HG02588 (cell line): ENCODE results near the gene NHEJ1.

ENCODE experiments used
- ATAC-seq: cut with Tn5 transposase; IDR thresholded peaks from one replicate; pipeline ENCODE4 v1.9.1; 2021; ENCODE audit warnings: mild to moderate bottlenecking, moderate library complexity; ENCODE audit not compliant: unreplicated experiment

Gene NHEJ1

DNA sequence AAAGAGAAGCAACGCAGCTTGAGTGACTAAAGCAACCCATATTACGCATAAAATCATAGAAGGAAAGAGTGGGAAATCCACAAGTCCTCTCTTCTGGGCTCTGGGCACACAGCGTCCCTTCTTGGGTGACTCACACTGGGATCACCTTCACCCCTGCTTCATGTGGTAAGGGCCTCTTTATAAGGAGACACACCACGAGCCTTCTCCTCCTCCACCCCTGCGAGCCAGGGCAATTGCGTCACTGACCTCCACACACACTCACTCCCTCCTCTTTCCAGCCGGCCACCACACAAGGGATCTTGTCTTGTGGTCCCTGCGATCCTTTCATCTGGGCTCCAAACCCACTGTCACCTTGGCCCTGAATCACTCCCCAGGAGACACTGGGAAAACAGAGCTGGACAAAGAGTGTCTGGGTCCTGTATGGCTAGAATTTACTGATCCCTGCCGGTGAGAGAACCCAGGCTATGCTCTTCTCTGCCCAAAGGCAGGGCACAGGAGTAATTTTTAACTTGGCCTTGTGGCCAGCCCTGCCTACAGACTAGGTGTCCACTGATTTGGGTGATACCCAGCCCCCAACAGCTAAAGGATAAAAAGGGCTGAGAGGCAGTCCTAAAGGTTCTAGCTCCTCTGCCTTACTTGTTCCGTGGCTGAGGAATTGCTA is 35.3 kb downstream of the NHEJ1 start:
- ATAC-seq, result no peak

DNA sequence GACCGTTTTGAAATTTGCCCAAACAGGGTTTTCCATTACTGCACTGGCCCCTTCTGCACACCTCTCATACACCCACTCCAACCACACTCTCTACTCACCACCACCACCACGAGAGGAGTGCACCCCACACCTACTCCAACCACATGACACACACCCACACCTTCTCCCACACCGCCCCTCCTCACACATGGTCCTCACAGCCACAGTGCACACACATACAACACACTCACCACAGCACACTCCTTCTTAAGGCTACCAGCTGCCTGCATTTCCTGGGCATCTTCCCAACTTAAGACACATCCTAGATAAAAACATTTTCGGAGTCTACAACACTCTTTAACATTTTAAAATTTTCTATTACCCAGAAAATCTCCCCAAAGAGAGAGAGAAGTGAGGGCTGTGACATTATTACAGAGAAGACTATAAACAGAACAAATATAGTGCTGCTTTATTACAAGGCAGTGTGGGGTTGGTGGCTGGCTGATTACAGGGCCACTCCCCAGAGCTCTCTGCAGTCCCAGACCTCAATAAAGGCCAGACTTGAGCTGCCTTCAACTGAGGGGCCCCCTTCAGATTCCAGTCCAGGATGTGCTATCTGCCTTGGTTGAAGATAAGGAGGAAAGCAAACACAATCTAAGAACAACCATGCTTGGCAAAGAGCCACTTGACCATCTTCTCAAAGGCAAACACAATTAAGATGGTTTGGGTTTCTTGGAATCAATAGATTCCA is 36.1 kb downstream of the NHEJ1 start:
- ATAC-seq, result no peak

DNA sequence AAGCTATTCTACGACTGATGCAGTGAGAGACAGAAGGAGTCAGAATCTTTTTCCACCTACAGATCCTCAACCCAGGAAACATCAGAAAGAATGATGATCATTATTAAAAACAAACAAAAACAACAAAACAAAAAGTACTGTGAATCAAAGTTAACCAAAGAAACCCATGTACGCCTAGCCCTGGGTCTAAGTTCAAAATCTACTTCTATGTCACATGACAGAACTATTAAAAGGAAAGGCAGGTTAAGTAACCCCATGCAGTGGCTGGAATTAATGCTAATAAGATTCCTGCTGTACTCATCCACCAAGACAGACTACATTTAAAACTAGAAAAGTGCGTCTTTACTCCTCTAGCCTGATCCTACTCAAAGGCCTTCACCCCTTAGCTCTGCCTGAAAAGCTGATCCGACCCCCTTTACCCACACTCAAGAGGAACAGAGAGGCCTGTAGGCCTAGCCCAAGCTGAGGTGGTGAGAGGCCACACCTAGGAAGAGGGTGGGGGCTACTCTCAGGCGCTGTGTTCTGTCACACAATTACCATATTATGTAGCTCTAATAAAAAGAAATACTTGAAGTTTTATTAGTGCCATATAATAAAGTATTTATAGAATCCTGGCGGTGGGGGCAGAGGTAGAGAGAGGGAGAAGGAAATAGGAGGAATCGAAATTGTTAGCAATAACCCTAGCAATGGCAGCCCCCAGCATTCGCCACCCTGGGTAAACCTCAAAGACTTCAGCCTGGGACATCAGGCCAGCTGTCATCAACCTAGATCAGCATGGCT is 37.1 kb downstream of the NHEJ1 start:
- ATAC-seq, result no peak

DNA sequence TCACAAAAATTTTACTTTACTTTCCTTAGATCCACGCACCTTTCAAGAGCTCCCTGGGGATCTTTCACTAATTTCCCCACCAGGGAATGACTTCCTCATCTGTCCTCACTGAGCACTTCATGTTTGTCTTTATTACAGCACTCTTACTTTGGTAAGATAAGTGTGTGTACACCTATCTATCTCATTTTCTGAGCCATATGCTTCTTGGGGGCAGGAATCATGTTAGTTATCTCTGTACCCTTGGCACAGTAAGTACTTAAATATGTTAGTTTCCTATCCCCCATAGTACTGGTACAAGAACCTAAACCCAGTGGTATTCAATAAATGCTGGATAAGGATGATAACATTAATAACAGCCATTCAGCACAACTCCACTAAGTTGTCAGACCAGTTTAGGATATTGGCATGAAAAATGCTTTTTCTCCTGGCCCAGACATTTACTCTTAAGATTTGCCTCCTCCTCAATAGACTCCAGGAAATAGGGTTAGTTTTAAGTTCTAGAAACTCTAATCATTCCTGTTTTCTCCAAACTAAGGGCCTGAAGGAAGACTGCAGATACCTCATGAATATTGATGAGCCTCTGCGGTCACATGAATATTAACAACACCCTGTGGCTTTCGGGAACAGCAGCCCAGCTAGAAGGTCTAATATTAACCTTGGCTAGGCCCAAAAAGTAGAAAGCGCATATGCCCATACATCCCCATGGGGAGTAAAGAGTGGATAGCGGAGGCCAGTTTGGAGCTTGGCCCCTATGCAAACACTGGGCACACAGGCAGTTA is 38.2 kb downstream of the NHEJ1 start:
- no peak for ATAC-seq

DNA sequence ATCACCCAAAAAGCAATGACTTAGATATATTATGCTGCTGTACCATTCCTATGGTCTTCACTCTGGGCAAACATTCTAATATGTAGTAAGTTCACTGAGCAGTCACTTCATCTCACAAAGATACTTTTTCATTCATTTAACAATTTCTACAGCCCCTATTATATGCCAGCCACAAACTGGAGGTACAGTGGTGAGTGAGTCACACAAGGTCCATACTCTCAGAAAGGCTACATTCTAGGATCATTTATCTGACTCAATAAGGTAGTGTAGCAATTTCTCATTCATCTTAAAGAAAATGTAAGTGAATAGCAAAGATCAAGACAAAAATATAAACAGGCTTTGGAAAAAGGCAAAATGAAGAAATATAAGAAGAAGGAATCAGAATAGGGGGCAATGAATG is 40.5 kb downstream of the NHEJ1 start:
- ATAC-seq, result no peak

DNA sequence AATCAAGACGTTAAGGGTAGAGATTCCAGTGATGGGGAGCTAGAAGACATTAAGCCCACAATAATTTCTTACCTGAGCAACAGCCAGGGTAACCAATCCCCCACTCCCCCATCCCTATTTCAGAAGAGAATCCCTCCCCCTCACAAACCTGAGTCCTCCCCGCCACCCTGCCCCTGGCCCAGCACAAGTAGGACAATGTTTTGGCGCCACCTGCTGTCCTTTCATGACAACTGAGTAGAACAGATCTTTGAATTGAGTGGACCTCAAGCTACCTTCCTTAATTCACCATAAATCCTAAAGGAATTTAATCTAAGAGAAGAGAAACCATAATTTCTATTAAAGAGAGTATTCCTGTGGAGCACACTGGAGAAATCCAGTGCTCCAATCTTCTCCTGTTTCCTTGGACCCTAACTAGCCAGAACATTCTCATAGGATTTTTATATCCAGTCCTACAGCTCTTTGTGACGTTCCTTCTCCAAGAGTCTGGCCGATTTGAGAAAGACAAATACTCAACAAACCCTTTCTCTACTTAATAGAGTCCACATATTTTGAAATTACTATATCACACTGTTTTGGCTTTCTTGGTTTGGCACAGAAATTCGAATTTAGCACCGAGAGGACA is 41.1 kb downstream of the NHEJ1 start:
- no peak for ATAC-seq

DNA sequence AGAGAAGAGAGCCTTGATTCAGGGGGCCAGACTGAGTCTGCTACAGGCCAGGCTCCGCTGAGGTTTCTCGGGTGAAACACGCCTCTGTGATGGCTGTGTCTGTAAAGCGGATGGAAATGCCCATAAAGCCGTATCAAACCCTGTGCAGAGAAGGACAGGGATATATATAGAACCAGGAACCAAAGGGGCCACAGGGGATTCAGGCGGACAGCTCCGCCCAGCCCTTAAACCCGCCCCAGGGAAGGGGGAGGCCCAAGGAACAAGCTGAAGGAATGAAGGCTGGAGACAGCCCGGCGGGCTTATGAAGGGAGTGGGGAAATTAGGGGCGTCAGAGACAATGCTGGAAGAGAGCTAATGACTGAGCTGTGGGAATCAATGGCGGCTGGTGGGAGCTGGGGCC is 42.1 kb downstream of the NHEJ1 start:
- ATAC-seq, result no peak

DNA sequence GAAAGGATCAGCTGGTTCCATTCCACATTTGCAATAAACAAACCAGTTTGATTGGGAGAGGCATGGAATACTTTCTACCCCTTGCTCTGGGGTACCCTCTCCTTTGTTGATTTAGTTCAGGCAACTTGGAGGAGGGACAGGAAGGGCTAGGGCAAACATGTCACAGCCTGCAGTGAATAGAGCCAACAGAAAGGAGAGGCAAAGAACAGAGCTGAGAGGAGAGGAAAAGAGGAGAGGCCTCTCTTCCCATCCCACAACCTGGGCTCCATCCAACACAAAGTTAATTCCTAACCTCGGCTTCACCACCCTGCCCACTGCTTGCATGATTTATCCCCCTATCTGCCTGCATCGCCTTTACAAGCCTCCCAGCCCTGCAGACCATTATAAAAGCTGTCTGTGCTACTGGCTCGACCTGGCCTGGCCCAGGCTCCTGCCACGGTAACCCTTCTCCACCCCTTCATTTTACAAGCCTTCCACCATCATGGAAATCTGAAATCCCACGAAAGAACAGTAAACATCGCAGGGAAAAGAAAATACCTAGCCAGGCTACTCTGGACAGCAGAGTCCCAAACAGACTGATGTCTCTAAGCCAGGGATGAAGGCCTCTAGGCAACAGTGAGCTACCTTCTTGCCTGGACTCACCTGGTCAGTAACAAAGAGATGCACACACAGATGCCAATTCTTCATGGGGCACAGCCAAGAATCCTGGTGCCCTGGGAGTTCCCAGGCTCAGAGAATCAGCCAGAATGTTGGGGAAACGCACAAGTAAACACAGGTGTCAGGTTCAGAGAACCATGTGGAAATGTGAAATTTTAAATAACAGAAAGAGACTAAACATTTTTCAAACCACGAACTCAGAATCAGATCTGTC is 43.6 kb downstream of the NHEJ1 start:
- ATAC-seq, result no peak

DNA sequence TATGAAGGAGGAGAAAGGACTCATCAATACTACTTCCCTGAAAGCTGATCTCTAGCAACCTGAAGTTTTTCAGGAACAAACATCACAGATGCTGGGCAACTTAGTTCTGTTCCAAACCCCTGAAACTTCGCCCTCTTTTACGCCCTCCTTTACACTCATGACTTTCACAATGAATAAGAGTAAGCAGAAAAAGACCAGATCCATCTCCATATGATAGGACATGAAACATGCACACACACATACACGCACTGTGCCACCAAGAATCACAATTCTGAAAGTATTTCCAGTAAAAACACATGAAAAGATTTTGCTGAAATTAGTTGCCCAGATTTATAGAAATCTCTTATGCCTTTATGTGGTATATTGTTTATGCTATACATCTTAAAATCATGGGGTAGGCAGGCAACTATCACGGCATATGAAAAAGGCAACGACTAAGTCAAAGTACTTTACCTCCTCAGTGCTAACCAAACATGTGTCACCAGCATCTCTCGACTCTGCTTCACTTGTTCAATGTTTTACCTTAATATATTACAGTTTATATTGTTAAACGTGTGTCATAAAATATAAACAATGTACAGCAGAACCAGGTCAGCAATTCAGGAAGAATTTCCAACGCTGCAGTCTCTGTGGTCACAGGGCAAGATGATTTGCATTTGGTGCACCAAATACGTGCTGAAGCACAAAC is 47.8 kb downstream of the NHEJ1 start:
- ATAC-seq, result no peak

DNA sequence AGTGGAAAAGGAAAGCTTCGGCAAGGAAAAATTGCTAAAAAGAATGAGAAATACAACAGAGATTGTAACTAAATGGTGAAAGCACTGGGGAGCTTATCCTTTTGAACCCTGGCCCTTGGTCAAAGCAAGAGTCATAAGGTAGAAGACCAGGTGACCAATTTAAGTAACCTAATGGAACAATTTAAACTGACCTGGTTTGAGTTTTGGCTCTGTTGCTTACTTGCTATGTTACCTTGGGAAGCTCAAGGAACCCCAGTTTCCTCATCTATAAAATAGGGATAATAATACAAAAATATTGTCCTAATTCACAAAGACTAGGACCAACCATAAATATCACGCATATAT is 48.6 kb downstream of the NHEJ1 start:
- ATAC-seq, result no peak

DNA sequence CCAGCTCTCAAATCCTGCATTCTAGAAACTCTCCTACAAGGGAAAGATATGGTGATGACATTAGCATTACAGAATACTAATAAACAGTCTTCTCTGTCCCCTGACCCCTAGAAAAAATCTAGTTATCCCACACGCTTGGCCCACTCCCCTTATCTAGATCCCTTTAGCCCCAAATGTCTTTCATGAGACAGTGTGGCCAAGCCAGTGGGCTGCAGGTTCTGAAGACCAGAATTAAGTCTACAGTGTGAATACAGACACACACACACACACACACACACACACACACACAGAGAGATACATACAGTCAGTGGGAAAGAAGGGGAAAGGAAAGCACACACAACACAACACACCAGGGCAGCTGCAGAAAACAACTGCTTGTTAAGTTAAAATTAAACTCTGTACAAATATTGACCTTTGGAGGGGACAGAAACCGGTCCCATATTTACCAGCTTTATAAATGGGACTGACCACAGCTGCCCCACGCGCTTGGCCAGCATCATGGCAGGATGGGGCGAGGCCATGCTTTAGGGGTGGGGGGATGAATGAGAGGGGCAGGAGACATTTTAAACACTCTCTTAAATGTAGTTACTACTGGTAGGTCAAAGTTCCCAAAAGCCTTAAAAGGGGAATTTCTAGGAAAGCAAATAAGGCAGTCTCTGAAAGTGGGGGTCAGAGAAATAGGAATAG is 49.1 kb downstream of the NHEJ1 start:
- no peak for ATAC-seq

DNA sequence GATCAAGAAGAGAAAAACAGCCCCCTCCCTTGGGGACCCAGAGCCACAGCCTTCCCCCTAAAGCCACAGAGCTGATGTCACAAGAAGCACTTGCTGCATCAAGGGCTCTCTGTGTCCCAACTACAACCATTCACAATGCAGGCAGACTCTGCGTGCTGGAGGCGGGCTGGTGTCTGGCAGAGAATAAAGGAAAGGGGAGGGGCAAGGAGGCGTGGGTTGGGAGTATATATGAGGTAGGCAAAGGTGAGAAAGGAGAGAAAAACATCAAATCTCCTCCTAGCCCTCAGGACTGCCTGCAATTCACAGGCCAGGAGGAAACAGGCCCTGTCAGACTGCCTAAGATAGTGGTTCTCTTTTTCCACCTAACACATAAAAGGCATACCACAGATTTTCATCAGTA is 51.1 kb downstream of the NHEJ1 start:
- ATAC-seq, result no peak

DNA sequence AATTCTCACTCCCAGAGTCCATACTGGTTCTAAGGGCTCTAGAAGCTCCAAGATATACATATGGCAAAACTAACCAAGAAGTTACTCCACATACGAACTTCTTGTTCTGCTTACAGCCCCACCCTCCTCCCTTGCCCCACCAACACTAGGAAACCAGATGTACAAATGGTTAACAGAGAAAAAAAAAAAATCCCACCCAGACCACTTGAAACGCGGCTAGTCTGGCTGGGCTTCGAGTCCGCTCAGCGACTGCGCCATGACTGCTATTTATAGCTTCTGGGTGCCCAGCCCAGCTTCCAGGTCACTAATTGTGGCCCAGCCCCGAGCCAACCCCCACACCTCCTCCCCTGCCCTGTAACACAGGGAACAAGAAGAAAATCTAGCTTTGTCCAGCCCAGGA is 52.9 kb downstream of the NHEJ1 start:
- ATAC-seq, result no peak

DNA sequence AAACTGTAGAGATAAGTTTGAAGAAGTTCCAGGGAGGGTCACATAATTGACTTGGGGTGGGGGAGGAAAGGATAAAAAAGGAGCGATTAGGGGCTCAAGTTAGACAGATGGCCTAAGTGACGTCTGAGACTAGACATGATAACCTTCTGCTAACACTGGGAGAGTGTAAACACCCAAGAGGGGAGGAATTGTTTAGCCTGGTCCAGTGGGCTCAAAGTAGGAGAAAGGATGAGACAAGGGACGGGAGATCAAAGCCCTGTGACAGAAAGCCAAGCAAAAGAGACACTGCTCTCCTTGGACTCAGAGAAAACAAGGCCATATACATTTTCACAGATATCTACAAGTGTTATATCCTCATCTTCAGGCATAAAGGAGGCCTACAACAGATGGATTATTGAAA is 54.4 kb downstream of the NHEJ1 start:
- no peak for ATAC-seq

DNA sequence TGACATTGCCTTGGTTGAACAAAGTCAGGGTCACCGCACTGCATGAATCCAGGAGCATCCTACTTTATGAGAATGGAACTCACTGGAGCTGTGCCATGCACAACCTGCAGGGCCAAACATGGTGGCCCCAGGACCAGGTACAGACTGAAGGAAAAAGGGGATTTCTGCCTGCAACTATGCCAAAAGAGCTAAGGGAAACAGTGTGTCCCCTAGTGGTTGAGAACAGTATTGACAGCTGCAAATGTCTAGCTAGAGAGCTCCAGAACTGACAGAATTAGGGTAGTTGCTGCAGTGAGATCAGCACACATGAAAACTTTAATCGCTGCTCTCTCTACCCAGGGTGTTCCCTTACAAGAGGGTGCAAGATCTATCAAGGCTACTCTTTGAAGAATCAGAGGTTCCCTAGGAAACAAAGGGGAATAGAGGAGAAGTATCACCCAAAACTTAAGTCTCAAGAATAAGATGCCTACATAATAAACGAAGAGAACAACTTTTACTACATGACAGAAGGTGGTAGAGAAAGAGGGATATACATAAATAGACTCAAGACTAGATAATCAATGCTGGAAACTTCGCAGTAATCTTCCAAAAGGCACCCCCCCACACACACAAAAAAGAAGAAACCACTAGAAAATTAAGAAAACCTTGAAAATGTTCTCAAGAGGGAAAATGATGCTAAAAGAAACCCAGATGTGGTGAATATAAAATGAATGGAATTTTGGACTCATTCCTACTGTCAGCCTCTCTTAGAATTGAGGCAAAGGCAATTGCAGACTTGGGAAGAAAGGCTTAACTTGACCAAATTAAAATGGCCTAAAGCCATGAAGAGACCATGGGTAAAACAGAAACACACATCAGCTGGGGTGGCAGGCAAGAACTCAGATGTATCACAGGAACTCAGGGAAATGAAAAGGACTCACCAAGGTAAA is 56.2 kb downstream of the NHEJ1 start:
- ATAC-seq, result no peak

DNA sequence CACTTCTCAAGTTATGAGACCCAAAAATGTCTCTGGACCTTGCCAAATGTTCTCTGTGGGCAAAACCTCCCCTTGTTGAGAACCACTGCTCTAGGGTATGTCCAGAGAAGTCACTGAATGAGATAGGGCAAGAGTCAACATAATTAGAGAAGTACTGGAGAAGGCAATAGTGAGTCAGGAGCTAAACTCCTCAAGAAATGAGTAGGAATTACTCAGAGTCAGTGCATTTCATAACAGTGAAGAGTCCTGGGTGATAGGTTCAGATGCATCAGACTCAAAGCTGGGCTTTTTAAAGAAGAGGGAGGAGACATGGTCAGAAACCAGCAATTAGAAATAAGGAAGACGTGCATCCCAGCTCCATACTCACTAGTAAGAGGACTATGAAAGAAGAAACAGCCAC is 61.3 kb downstream of the NHEJ1 start:
- no peak for ATAC-seq

DNA sequence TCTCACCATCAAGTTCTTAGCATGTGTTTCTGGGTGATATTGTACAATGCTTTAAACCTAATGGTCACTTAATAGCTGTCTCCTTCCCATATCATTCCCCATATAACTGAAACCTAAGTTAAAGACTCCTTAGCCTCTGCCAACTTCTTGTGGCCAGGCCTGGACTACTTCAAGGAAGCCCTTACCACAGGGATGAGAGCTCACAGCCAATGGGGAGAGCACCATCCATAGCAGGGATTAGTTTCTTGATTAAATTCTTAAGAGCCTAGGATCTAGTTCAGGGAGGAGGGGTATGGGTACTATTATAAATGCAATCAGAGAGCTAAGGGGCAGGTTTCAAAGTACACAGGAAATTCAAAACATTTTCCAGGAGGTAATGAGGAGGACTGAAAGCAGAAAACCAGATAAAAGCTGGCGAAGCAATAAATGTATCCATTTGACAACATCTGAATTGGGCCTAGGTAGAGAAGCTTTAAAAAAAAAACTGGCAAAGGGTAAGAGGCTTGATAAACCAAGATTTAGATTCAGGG is 65.1 kb downstream of the NHEJ1 start:
- ATAC-seq, result no peak

DNA sequence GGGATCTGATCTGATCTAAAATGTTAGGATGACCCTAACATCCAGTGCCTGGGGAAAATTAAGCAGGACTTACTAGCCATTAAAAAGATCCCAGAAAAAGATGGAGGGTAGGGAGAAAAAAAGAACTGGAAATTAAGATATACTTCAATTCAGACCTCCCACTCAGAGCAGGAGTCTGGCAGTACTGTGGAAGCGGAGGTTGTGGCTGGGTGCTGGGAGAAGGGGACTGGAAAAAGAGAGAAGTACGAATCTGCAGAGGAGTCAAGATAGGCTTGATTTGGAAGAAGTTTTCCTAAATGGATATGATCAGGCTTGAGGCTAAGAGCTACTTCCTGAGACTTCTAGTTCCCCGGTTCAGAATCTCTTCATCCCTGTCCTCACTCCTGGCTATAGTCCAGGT is 66.4 kb downstream of the NHEJ1 start:
- no peak for ATAC-seq
